ENCODE data around the gene ZNF425. TPM values are rescaled to one million over a fixed set of nuclear protein-coding genes. Genes with fewer than 3 reads are reported as not detected.
A peak's percentile ranks its signal among the peaks of the same experiment; 100 is the strongest.

ZNF425 gene
- total and polyA plus RNA-seq, 9 of the 15 experiments (the other 6 are each of a cell fraction or from before 2014, with no cell fraction given): 0.03 to 0.89 (median 0.54) TPM

DNA sequence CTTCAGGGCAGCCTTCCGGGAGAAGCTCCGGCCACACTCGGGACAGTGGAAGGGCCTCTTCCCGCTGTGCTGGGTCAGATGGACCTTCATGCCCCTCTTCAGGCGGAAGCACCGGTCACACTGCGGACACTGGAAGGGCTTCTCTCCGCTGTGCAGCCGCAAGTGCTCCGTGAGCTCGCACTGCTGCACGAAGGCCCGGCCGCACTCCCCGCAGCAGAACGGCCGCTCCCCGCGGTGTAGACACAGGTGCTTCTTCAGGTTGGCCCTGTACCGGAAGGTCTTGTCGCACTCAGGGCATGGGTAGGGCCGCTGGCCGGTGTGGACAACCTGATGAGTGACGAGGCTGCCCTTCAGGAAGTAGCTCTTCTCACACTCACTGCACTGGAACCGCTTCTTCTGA lies 21.4 kb downstream of the ZNF425 start:
- peaks cover 0 to 10% of the 10 kb centered on the region in 2 experiments; a peak in 2 of 5 replicates for H3K4me1 ChIP-seq (replicated peaks in 1 of 2; ENCODE audit: control insufficient read depth in 2 of 2, insufficient read depth in 2 of 2, low read length in 2 of 2)
- CTCF ChIA-PET (ENCODE audit: low intra/inter-chr PET ratio): no interaction called here
- H4K20me1 ChIP-seq (replicated peaks; ENCODE audit: control insufficient read depth, insufficient read depth, low read length): no peaks in the 10 kb centered on the region
- no peak overlapping the region; a peak in 1 of 4 replicates for H3K9ac ChIP-seq (ENCODE audit: insufficient read depth in 1 of 2, low read depth in 2 of 2, low read length in 2 of 2)
- no peak for TF ChIP-seq SLC30A9 (CRISPR knock-in tag; IDR thresholded peaks at IDR 0.05)
- TF ChIP-seq GTF2F1 (IDR thresholded peaks at IDR 0.05; ENCODE audit: low read depth, low read length): no peak
- no peak for TF ChIP-seq GATA2 (CRISPR knock-in tag; IDR thresholded peaks at IDR 0.05)
- no peak for TF ChIP-seq PBX2 (CRISPR knock-in tag; IDR thresholded peaks at IDR 0.05; ENCODE audit: low read depth)
- no peak for TF ChIP-seq PBX2 (tag; conservative IDR thresholded peaks at IDR 0.05; ENCODE audit: low read depth)
- TF ChIP-seq BCLAF1 (IDR thresholded peaks at IDR 0.05; ENCODE audit: borderline replicate concordance in 1 of 2, control insufficient read depth in 1 of 2, low read depth in 2 of 2, low read length in 1 of 2): no peak
- TF ChIP-seq, protein P1, sequence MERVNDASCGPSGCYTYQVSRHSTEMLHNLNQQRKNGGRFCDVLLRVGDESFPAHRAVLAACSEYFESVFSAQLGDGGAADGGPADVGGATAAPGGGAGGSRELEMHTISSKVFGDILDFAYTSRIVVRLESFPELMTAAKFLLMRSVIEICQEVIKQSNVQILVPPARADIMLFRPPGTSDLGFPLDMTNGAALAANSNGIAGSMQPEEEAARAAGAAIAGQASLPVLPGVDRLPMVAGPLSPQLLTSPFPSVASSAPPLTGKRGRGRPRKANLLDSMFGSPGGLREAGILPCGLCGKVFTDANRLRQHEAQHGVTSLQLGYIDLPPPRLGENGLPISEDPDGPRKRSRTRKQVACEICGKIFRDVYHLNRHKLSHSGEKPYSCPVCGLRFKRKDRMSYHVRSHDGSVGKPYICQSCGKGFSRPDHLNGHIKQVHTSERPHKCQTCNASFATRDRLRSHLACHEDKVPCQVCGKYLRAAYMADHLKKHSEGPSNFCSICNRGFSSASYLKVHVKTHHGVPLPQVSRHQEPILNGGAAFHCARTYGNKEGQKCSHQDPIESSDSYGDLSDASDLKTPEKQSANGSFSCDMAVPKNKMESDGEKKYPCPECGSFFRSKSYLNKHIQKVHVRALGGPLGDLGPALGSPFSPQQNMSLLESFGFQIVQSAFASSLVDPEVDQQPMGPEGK (CRISPR knock-in tag; IDR thresholded peaks at IDR 0.05; ENCODE audit: borderline replicate concordance): no peak
- no peak for TF ChIP-seq ZNF830 (CRISPR knock-in tag; IDR thresholded peaks at IDR 0.05)
- no peak for TF ChIP-seq HIVEP1 (CRISPR knock-in tag; IDR thresholded peaks at IDR 0.05)
- no peak for TF ChIP-seq ZFPM2 (CRISPR knock-in tag; IDR thresholded peaks at IDR 0.05)
- TF ChIP-seq CREM (IDR thresholded peaks at IDR 0.05; ENCODE audit: low read depth): no peak
- TF ChIP-seq SMC3 (conservative IDR thresholded peaks at IDR 0.05; ENCODE audit: insufficient read depth, low read depth, low read length): no peak
- no peak for TF ChIP-seq ZNF143 (CRISPR knock-in tag; IDR thresholded peaks at IDR 0.05)
- TF ChIP-seq DIDO1 (tag; IDR thresholded peaks at IDR 0.05; ENCODE audit: low read depth): no peak
- no peak for TF ChIP-seq FOXJ3 (CRISPR knock-in tag; IDR thresholded peaks at IDR 0.05)
- no peak for TF ChIP-seq MCM3 (IDR thresholded peaks at IDR 0.05)
- 63% methylated on average over 25 of the region's 25 CpGs for WGBS (ENCODE audit: insufficient coverage, low coverage, missing lambda C conversion rate)
- intact Hi-C loops (cut with micrococcal nuclease) (no loop called here), in situ Hi-C loops (cut with MboI) (no loop called here)
- H3K79me2 ChIP-seq (ENCODE audit: control insufficient read depth, insufficient read depth, low read length): no peaks in the 10 kb centered on the region
- H3K27ac ChIP-seq (ENCODE audit: extremely low read depth, low read depth, low read length): no peak overlapping the region
- DNase-seq (ENCODE audit: extremely low read depth in 1 of 4, low spot score in 3 of 4) (no peak), FAIRE-seq (no peak), ATAC-seq (peak; percentile 11; the same call in 2 of the 3 replicates)
- no peak overlapping the region for H2AFZ ChIP-seq (ENCODE audit: low read depth, low read length)
- POLR2A ChIA-PET: interaction anchor here (0.6 to 1.8 kb wide), 3 partner anchors 21 to 536 kb away, joined by 3 to 7 read pairs (median 6); partner anchors contain the start of gene ZNF425
- H3K4me3 ChIP-seq: no peak overlapping the region
- H3K36me3 ChIP-seq (ENCODE audit: control insufficient read depth, insufficient read depth, low read length): no peaks in the 10 kb centered on the region
- no peak overlapping the region for H3K4me2 ChIP-seq (ENCODE audit: insufficient read depth, low read length)
- no TSS peak for BruUV-seq (replicated peaks)
- H3K9me1 ChIP-seq (ENCODE audit: control insufficient read depth, insufficient read depth, low read length): no peaks in the 10 kb centered on the region
- no peaks in the 10 kb centered on the region for H3K9me3 ChIP-seq (replicated peaks; ENCODE audit: control insufficient read depth, insufficient read depth, low read depth, low read length)
- peaks cover 25 to 30% of the 10 kb centered on the region in 2 experiments for H3K27me3 ChIP-seq (ENCODE audit: control insufficient read depth in 2 of 2, insufficient read depth in 2 of 2, low read length in 2 of 2)

Data from K562 (cell line).